Neural crest cell (in vitro differentiated cells): ENCODE results near the gene FZR1. TPM values are rescaled to one million over a fixed set of nuclear protein-coding genes. Genes with fewer than 3 reads are reported as not detected.
A peak's percentile ranks its signal among the peaks of the same experiment; 100 is the strongest.

ENCODE experiments used
- DNase-seq: peaks from one replicate; pipeline ENCODE4 v3.0.0; 2021; ENCODE audit warnings: low read depth, mixed read lengths, low spot score
- H3K27ac Mint-ChIP-seq: one replicate; pipeline ENCODE4 v1.8.0; 2021; ENCODE audit warnings: mild to moderate bottlenecking, mixed read lengths; ENCODE audit not compliant: unreplicated experiment
- H3K27me3 Mint-ChIP-seq: 2 replicates; pipeline ENCODE4 v1.8.0; 2021; ENCODE audit warnings: low read depth, mild to moderate bottlenecking, mixed read lengths
- H3K36me3 Mint-ChIP-seq: 2 replicates; pipeline ENCODE4 v1.8.0; 2021; ENCODE audit warnings: low read depth, mild to moderate bottlenecking, mixed read lengths
- H3K4me1 Mint-ChIP-seq: 2 replicates; pipeline ENCODE4 v1.8.0; 2021; ENCODE audit warnings: mixed read lengths
- H3K4me3 Mint-ChIP-seq: one replicate; pipeline ENCODE4 v1.8.0; 2021; ENCODE audit warnings: mild to moderate bottlenecking, mixed read lengths
- H3K9me3 Mint-ChIP-seq: 2 replicates; pipeline ENCODE4 v1.8.0; 2021; ENCODE audit warnings: mixed read lengths
- long read RNA-seq: library from polyadenylated mRNA; unstranded; transcript quantifications from one replicate; pipeline ENCODE4 v2.0.0, GENCODE V29; 2020
- total RNA-seq: library from RNA; stranded (reverse); gene quantifications from 2 replicates; pipeline ENCODE4 v1.2.1, GENCODE V29; 2021
- TF ChIP-seq, protein P1 (sequence below): fragments of 200-600 bp; sonication (generic); conservative IDR thresholded peaks from 2 replicates; pipeline ENCODE4 v1.5.0; 2021; ENCODE audit warnings: antibody characterized with exemption, mild to moderate bottlenecking

The FZR1 gene
- total RNA-seq, result 63.2 and 67.8 TPM in 2 replicates
- long read RNA-seq, result 0 reads

- Mint-ChIP-seq H3K27ac (peak within 1 kb of the TSS; percentile 93), H3K4me3 (peak within 1 kb of the TSS; percentile 91), H3K4me1 (peaks cover 38% of the 10 kb centered on the region), H3K9me3 (no peaks in the 10 kb centered on the region), H3K27me3 (no peaks in the 10 kb centered on the region), H3K36me3 (peaks cover 2% of the 10 kb centered on the region)
- DNase-seq, result peak; percentile 97
- TF ChIP-seq, protein P1, sequence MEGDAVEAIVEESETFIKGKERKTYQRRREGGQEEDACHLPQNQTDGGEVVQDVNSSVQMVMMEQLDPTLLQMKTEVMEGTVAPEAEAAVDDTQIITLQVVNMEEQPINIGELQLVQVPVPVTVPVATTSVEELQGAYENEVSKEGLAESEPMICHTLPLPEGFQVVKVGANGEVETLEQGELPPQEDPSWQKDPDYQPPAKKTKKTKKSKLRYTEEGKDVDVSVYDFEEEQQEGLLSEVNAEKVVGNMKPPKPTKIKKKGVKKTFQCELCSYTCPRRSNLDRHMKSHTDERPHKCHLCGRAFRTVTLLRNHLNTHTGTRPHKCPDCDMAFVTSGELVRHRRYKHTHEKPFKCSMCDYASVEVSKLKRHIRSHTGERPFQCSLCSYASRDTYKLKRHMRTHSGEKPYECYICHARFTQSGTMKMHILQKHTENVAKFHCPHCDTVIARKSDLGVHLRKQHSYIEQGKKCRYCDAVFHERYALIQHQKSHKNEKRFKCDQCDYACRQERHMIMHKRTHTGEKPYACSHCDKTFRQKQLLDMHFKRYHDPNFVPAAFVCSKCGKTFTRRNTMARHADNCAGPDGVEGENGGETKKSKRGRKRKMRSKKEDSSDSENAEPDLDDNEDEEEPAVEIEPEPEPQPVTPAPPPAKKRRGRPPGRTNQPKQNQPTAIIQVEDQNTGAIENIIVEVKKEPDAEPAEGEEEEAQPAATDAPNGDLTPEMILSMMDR, result no peak
Measured at GRCh38 chr19:3505598-3506383, at the start of gene FZR1. Gene FZR1 (plus strand): TSS chr19:3506311. CDS start chr19:3522990, 16,679 bp downstream.

DNA sequence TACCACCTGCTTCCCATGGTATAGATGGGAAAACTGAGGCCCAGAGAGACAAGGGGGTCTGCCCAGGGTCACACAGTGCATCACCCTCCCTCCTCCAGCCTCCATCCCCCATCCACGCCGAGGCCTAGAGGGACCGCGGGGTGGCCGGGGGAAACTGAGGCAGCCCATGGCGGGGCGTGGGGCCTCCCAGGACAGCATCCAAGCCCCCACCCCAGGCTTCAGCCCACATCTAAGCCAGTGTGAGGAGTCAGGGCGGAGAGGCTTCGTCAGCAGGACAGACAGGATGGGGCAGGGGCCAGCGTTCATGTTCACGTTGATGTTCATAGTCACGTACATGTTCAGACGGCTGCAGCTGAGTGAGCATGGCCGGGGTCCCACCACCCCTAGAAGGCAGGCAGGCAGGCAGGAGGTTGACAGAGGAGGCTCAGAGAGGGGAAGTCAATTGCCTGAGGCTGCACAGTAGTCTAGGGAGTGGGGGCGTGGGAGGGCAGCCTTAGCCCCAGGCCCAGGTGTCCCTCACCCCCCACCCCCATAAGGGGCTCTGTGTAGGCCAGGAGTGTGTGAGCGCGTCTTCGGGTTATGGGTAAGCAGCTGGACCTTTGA is 49.1 kb upstream of the FZR1 start:
- TF ChIP-seq, protein P1, result no peak
- Mint-ChIP-seq H3K27ac (no peak overlapping the region), H3K4me1 (peaks cover 14% of the 10 kb centered on the region), H3K36me3 (no peaks in the 10 kb centered on the region), H3K4me3 (no peak overlapping the region), H3K9me3 (no peaks in the 10 kb centered on the region), H3K27me3 (peaks cover 62% of the 10 kb centered on the region)
- no peak for DNase-seq

DNA sequence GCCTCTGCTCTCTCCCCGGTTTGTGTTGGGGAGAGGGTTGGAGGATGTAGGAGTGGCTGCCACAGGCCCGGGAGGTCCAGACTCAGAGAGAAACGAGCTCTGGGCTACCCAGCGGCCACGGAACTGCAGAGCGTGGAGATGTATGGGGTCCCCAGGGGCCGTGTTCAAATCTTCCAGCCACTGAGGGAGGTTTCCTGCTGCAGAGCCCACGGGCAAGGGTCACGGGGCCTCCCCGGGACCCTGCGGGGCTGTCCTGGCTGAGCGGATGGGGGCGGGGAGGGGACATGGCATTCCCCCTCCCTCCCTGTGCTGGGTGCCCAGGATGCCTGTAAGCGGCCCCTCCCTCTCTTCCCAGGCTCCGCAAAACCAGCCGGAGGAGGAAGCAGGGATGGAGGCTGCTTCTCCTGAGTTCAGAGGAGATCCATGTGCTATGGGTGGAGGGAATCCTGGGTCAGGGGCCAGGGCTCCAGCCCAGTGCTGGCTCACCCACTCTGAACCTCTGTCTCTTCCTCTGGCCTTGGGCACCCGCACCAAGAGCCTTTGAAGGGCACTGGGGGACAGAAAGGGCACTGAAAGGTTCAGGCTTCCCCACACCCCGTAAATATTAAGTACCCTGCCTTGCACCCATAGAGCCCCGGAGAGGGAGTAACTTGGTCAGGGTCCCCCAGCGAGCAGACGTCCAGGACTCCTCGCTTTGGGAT is 48.4 kb upstream of the FZR1 start:
- Mint-ChIP-seq H3K4me1 (peaks cover 16% of the 10 kb centered on the region), H3K36me3 (no peaks in the 10 kb centered on the region), H3K27me3 (peaks cover 67% of the 10 kb centered on the region), H3K4me3 (no peak overlapping the region), H3K9me3 (no peaks in the 10 kb centered on the region), H3K27ac (no peak overlapping the region)
- DNase-seq, result no peak
- TF ChIP-seq, protein P1, result no peak

DNA sequence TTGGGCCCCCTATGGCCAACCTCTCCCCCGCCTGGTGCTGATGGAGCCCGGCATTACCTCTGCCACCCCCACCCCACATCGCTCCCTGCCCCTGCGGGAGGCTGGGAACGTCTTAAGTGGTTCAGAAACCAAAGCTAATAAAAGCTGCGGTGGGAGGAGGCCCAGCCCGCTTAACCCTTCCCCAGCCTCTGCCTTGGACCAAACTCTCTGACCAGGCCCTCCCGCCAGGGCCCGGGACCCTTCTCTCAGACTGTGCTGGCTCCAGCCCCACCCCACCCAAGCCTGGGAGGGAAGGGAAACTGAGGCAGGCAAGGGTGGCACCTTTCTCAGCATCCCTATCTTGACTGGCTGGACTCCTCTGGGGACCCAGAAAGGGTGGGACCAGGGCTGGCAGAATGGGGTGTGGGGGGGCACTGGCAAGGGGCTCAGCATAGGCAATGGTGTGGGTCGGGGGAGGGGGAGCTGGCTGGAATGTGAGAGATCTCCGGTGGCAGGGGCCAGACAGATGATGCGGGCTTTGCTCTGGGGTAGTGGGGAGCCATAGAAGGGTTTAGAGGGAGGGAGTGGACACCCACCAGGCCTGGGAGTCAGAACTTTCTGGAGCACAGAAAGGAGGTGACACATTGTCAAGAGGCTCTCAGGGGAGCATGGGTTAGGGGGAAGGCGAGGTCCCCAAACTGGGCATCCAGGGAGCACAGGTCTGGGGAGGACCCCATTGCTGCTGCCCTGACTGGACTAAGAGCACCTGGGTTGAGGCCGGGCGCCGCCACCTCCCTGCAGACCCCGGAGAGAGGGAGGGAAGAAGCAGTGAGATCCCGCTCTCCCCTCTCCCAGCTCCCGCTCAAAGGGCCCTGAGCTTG is 47.7 kb upstream of the FZR1 start:
- H3K4me3 Mint-ChIP-seq, result no peak overlapping the region
- H3K27me3 Mint-ChIP-seq, result peaks cover 66% of the 10 kb centered on the region
- no peak for DNase-seq
- H3K27ac Mint-ChIP-seq, result no peak overlapping the region
- H3K9me3 Mint-ChIP-seq, result no peaks in the 10 kb centered on the region
- H3K36me3 Mint-ChIP-seq, result no peaks in the 10 kb centered on the region
- peaks cover 19% of the 10 kb centered on the region for H3K4me1 Mint-ChIP-seq
- TF ChIP-seq, protein P1, result no peak
